Activated CD8-positive, alpha-beta T cell treated with anti-CD3 and anti-CD28 coated beads for 36 hours (primary cell): ENCODE data around the gene CAMTA1. TPM values are rescaled to one million over a fixed set of nuclear protein-coding genes. Genes with fewer than 3 reads are reported as not detected.

Experiments
- ATAC-seq: fragments of 200-7000 bp; cut with Tn5 transposase; one replicate; pipeline ENCODE4 v1.10.0; 2021; ENCODE audit warnings: mild to moderate bottlenecking, moderate library complexity
- CTCF ChIA-PET: fragments of 350-600 bp; sonication (Branson Sonifier 250); formaldehyde crosslinking; loops from one replicate; lab custom pipeline; 2021; ENCODE audit warnings: antibody characterized with exemption; lab: Charles Lee
- POLR2A ChIA-PET: fragments of 350-600 bp; sonication (Branson Sonifier 250); formaldehyde crosslinking; loops from one replicate; lab custom pipeline; 2021; ENCODE audit warnings: antibody characterized with exemption; lab: Charles Lee
- DNase-seq: peaks from one replicate; pipeline ENCODE4 v3.0.0-alpha.2; 2020
- H3K27ac Mint-ChIP-seq: one replicate; pipeline ENCODE4 v1.8.0; 2021; ENCODE audit warnings: mild to moderate bottlenecking, mixed read lengths
- H3K27me3 Mint-ChIP-seq: one replicate; pipeline ENCODE4 v1.8.0; 2021; ENCODE audit warnings: mixed read lengths
- H3K36me3 Mint-ChIP-seq: one replicate; pipeline ENCODE4 v1.8.0; 2021; ENCODE audit warnings: low read depth, mixed read lengths
- H3K4me1 Mint-ChIP-seq: one replicate; pipeline ENCODE4 v1.8.0; 2021; ENCODE audit warnings: low read depth, mixed read lengths
- H3K4me3 Mint-ChIP-seq: one replicate; pipeline ENCODE4 v1.8.0; 2021; ENCODE audit warnings: mild to moderate bottlenecking, moderate library complexity, mixed read lengths
- H3K9me3 Mint-ChIP-seq: one replicate; pipeline ENCODE4 v1.8.0; 2021; ENCODE audit warnings: mixed read lengths
- intact Hi-C: fragments of 100-400 bp; cut with micrococcal nuclease; formaldehyde crosslinking; loops from one replicate; pipeline ENCODE4 v1.10.0; 2022
- total RNA-seq, 2 experiments: library from RNA; stranded (reverse); gene quantifications; one replicate each; pipeline ENCODE4 v1.2.3, GENCODE V29; 2021
- TF ChIP-seq, protein P1 (sequence below): fragments of 200-600 bp; IDR thresholded peaks from one replicate; pipeline ENCODE4 v1.8.0; 2022; ENCODE audit warnings: antibody characterized with exemption, mild to moderate bottlenecking

CAMTA1 gene
- total RNA-seq, 2 experiments from 2014 or later = 67.7 to 70.9 TPM

DNA sequence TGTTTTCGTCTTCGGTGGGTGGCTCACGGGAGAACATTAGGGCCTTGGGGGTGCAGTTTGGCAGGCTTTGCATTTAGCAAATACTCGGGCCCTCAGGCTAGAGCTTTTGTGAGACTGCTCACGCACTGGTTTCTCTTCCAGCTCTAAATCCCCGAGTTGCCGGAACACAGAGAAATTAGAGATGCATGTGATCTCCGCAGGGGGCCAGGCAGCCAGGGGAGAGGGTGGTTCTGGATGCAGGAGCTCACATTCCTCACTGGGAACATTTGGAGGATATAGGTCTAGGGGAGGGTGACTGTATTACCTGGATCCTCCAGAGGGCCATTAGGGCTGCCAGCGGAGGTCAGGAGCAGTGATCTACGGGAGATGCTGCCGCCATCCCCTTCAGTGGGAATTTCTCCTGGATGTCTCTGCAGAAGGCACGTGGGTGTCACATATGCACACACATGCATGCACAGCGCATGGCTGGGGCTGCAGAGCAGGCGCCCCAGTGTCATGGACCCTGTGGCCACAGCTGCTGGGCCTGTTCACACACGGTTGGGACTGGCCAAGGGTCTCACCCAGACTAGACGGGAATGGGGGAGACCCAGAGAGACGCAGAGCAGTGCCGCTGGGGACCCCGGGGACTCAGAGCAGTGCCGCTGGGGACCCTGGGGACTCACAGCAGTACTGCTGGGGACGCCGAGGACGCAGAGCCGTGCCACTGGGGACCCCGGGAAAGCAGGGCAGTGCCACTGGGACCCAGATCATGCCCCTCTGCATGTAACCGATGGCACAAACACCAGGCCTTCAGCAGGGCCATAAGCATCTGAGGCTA, 258.7 kb downstream of the CAMTA1 start:
- peaks cover 5% of the 10 kb centered on the region for H3K27me3 Mint-ChIP-seq
- no peaks in the 10 kb centered on the region for H3K9me3 Mint-ChIP-seq
- H3K4me1 Mint-ChIP-seq = no peaks in the 10 kb centered on the region
- TF ChIP-seq, protein P1, sequence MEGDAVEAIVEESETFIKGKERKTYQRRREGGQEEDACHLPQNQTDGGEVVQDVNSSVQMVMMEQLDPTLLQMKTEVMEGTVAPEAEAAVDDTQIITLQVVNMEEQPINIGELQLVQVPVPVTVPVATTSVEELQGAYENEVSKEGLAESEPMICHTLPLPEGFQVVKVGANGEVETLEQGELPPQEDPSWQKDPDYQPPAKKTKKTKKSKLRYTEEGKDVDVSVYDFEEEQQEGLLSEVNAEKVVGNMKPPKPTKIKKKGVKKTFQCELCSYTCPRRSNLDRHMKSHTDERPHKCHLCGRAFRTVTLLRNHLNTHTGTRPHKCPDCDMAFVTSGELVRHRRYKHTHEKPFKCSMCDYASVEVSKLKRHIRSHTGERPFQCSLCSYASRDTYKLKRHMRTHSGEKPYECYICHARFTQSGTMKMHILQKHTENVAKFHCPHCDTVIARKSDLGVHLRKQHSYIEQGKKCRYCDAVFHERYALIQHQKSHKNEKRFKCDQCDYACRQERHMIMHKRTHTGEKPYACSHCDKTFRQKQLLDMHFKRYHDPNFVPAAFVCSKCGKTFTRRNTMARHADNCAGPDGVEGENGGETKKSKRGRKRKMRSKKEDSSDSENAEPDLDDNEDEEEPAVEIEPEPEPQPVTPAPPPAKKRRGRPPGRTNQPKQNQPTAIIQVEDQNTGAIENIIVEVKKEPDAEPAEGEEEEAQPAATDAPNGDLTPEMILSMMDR = no peak
- DNase-seq (no peak), ATAC-seq (no peak)
- no peak overlapping the region for H3K27ac Mint-ChIP-seq
- intact Hi-C loops = no loop called here
- no peak overlapping the region for H3K4me3 Mint-ChIP-seq
- H3K36me3 Mint-ChIP-seq = no peaks in the 10 kb centered on the region
- ChIA-PET CTCF (interaction anchor here (2.1 to 2.9 kb wide), 3 partner anchors 26 to 164 kb away, joined by 9 to 18 read pairs (median 17); no protein-coding TSS in a partner anchor), POLR2A (no interaction called here)

DNA sequence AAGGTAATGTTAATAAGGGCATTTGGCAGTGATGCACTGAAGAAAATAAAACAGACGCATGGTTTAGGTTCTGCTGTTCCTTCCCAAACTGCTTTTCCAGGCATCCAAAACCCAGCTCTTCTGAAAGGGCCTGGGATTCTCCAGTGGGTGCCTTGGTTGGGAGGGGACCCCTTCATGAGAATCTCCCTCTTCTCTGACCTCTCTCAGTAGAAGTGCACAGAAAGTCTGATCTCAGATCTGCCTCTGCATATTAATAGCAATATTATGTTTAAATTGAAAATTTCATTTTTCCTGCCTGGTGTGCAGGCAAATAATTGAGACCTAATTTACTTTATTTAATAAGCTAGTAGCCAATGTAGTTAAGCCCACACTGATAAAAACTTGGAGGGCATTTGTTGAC, 260.6 kb downstream of the CAMTA1 start:
- H3K36me3 Mint-ChIP-seq = no peaks in the 10 kb centered on the region
- H3K27me3 Mint-ChIP-seq = peaks cover 5% of the 10 kb centered on the region
- H3K4me1 Mint-ChIP-seq = no peaks in the 10 kb centered on the region
- TF ChIP-seq, protein P1 = no peak
- intact Hi-C loops = no loop called here
- no peaks in the 10 kb centered on the region for H3K9me3 Mint-ChIP-seq
- CTCF ChIA-PET = no interaction called here
- POLR2A ChIA-PET = no interaction called here
- DNase-seq = no peak
- H3K27ac Mint-ChIP-seq = no peak overlapping the region
- no peak overlapping the region for H3K4me3 Mint-ChIP-seq
- ATAC-seq = no peak

DNA sequence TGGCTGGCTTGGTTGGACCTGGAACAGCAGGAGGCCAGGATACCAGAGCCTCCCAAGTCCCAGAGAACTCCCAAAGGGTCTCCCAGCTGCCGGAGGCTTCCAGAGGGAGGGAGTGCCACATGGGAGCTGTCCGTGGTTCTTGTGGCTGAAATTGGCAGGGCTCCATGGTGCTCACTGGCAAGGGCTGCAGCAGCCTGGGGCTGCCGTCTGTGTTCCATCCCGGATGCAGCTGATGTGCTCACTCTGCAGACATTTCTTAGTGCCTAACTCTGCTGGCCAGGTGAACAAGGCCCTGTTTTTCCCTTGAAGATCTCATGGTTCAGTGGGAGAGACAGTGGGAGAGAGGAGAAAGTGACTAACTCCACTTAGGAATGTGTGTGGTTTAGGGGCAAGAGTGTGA, 261.1 kb downstream of the CAMTA1 start:
- intact Hi-C loops = no loop called here
- no peak for ATAC-seq
- CTCF ChIA-PET = no interaction called here

DNA sequence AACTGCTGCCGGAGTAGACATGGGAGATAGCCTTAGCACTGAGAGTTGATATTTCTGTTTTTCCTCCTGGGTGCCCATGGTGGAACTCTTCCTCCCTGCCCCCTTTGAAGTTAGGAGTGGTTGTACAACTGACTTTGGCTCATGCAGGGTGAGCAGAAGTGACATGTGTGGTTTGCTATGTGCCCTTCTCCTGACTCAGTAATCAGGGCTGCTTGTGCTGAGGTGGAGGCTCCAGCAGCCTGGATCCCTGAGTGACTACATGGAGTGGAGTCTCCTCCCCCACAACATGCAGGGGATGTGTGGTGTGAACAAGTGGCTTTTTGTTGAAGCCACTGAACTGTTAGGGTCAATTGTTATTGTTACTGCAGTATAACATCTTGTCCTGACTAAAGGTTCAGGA, 261.6 kb downstream of the CAMTA1 start:
- Mint-ChIP-seq H3K9me3 (no peaks in the 10 kb centered on the region), H3K36me3 (no peaks in the 10 kb centered on the region), H3K27ac (no peak overlapping the region), H3K4me1 (no peaks in the 10 kb centered on the region), H3K27me3 (peaks cover 5% of the 10 kb centered on the region), H3K4me3 (no peak overlapping the region)
- intact Hi-C loops = no loop called here
- ChIA-PET POLR2A (no interaction called here), CTCF (no interaction called here)
- DNase-seq = no peak
- TF ChIP-seq, protein P1 = no peak
- no peak for ATAC-seq

More for the DNA sequence above, 261.1 kb downstream of the CAMTA1 start:
- Mint-ChIP-seq H3K27ac (no peak overlapping the region), H3K36me3 (no peaks in the 10 kb centered on the region), H3K9me3 (no peaks in the 10 kb centered on the region), H3K4me3 (no peak overlapping the region), H3K4me1 (no peaks in the 10 kb centered on the region), H3K27me3 (peaks cover 5% of the 10 kb centered on the region)
- TF ChIP-seq, protein P1 = no peak
- no peak for DNase-seq
- POLR2A ChIA-PET = no interaction called here

DNA sequence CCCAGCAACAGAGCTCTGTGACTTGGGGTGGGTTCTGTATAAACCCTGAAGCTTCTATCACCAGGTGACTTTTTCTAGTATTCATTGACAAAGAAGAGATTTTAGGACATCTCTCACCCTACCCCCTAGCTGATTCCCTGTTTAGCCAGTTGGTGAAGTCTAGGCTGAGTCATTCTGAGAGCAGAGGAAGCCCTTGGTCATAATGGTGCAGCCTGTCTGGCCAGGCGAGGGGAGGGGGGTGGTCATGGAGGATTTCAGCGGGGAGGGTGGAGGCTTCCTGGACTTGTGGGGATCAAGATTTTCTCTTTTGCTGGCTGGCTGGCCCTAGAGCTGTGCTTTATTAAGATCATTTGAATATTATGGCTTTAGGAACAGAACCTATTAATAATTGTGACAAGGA, 262.6 kb downstream of the CAMTA1 start:
- no peaks in the 10 kb centered on the region for H3K9me3 Mint-ChIP-seq
- ATAC-seq (no peak), DNase-seq (no peak)
- no peak overlapping the region for H3K27ac Mint-ChIP-seq
- ChIA-PET CTCF (no interaction called here), POLR2A (no interaction called here)
- H3K4me1 Mint-ChIP-seq = no peaks in the 10 kb centered on the region
- intact Hi-C loops = no loop called here
- H3K36me3 Mint-ChIP-seq = no peaks in the 10 kb centered on the region
- peaks cover 3% of the 10 kb centered on the region for H3K27me3 Mint-ChIP-seq
- no peak overlapping the region for H3K4me3 Mint-ChIP-seq
- TF ChIP-seq, protein P1 = no peak
